OCI-LY7 (cell line): ENCODE data around the gene RCAN3.

Experiments
- EZH2phosphoT487 ChIP-seq: fragments of 200-600 bp; sonication (generic); IDR thresholded peaks from 2 replicates; pipeline ENCODE4 v1.6.1; 2018; ENCODE audit warnings: low read depth, borderline replicate concordance, mild to moderate bottlenecking, mixed run types, antibody characterized with exemption, low read length, moderate library complexity, mixed read lengths
- TF ChIP-seq, protein P1 (sequence below): fragments of 200-600 bp; sonication (generic); conservative IDR thresholded peaks from 2 replicates; pipeline ENCODE4 v1.5.1; 2014; ENCODE audit warnings: mild to moderate bottlenecking, antibody characterized with exemption, low read length, moderate library complexity, mixed read lengths

DNA sequence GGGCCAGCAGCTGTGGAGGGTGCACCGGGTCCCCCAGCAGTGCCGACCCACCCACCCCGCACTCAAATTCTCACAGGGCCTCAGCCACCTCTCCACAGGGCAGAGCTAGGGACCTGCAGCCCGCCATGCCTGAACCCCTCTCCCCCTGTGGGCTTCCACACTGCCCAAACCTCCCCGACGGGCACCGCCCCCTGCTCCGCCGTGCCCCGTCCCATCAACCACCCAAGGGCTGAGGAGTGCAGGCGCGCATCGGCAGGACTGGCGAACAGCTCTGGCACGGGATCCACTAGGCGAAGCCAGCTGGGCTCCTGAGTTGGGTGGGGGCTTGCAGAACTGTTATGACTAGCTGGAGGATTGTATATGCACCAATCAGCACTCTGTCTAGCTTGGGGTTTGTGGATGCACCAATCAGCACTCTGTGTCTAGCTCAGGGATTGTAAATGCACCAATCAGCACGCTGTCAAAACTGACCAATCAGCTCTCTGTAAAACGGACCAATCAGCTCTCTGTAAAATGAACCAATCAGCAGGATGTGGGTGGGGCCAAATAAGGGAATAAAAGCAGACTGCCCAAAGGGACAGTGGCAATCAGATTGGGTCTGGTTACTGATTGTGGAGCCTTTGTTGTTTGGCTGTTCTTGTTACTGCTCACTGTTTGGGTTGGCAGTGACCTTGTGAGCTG, 12.4 kb upstream of the RCAN3 start:
- TF ChIP-seq, protein P1, sequence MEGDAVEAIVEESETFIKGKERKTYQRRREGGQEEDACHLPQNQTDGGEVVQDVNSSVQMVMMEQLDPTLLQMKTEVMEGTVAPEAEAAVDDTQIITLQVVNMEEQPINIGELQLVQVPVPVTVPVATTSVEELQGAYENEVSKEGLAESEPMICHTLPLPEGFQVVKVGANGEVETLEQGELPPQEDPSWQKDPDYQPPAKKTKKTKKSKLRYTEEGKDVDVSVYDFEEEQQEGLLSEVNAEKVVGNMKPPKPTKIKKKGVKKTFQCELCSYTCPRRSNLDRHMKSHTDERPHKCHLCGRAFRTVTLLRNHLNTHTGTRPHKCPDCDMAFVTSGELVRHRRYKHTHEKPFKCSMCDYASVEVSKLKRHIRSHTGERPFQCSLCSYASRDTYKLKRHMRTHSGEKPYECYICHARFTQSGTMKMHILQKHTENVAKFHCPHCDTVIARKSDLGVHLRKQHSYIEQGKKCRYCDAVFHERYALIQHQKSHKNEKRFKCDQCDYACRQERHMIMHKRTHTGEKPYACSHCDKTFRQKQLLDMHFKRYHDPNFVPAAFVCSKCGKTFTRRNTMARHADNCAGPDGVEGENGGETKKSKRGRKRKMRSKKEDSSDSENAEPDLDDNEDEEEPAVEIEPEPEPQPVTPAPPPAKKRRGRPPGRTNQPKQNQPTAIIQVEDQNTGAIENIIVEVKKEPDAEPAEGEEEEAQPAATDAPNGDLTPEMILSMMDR: no peak
- TF ChIP-seq EZH2phosphoT487: no peak
